IMR-90 (cell line): ENCODE measurements around the gene ALDH7A1.

Source experiments
- MAFK ChIP-seq: IDR thresholded peaks from 2 replicates; pipeline ENCODE4 v1.6.1; 2012; ENCODE audit warnings: low read depth, low read length, improper control_type of control experiment
- POLR2A ChIP-seq: IDR thresholded peaks from 2 replicates; pipeline ENCODE4 v1.6.1; 2012; ENCODE audit warnings: mild to moderate bottlenecking, low read depth, low read length
- TF ChIP-seq, protein P1 (sequence below): conservative IDR thresholded peaks from 2 replicates; pipeline ENCODE4 v1.5.1; 2012; ENCODE audit warnings: mild to moderate bottlenecking, low read depth, low read length, improper control_type of control experiment

DNA sequence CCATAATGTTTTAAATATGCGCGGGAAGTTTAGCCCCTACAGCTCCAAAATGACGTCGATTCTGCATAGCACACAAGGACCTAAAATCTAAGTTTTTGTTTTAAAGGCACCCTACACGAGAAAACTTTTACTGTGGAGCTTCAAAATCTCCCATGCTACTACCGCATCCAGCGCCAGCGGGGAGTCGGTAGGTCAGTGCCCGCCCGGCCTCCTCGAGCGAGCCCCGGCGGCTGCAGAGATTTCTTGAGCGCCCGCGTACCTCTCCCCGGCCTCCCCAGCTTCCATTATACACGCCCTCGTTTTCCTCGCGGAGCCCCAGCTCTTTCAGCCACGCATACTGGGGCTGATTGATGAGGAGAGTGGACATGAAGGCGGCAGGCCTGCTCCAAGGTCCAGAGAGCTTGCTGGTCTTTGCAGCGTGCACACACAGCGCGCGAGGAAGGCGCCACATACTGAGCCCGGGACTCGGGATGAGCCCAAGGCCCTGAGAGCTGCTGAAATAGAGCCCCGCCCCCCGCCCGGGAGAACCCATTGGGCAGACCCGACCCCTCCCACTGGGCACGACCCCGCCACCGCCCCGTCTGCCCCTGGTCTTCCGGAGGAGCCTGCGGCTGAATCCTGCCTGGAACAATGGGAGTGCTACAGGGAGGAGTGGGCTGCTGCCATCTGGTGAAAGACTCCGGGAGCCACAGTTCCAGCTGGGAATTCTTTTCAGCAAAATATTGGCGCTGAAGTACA lies at the start of gene ALDH7A1:
- TF ChIP-seq, protein P1, sequence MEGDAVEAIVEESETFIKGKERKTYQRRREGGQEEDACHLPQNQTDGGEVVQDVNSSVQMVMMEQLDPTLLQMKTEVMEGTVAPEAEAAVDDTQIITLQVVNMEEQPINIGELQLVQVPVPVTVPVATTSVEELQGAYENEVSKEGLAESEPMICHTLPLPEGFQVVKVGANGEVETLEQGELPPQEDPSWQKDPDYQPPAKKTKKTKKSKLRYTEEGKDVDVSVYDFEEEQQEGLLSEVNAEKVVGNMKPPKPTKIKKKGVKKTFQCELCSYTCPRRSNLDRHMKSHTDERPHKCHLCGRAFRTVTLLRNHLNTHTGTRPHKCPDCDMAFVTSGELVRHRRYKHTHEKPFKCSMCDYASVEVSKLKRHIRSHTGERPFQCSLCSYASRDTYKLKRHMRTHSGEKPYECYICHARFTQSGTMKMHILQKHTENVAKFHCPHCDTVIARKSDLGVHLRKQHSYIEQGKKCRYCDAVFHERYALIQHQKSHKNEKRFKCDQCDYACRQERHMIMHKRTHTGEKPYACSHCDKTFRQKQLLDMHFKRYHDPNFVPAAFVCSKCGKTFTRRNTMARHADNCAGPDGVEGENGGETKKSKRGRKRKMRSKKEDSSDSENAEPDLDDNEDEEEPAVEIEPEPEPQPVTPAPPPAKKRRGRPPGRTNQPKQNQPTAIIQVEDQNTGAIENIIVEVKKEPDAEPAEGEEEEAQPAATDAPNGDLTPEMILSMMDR, result peak; percentile 56
- no peak for TF ChIP-seq MAFK
- TF ChIP-seq POLR2A, result peak; percentile 67
